Peyer's patch (tissue), 4 donors: ENCODE data around the gene C9orf152.

Experiments
- CTCF ChIP-seq, 6 experiments: fragments of 450-650 bp in 4 of 6; fragments of 200-600 bp in 2 of 6; sonication (generic) in 1 of 6; IDR thresholded peaks; one replicate each; pipeline ENCODE4 v1.5.1; 2017 to 2019; ENCODE audit warnings: antibody characterized with exemption in 6 of 6, mild to moderate bottlenecking in 3 of 6, moderate library complexity in 1 of 6
- POLR2A ChIP-seq, 2 donors: fragments of 450-650 bp; IDR thresholded peaks; one replicate each; pipeline ENCODE4 v1.5.1; 2017; ENCODE audit warnings: antibody characterized with exemption in 2 of 2, mild to moderate bottlenecking in 2 of 2, moderate library complexity in 2 of 2

- no peak for TF ChIP-seq CTCF (IDR thresholded peaks at IDR 0.05)
- no peak for TF ChIP-seq POLR2A (IDR thresholded peaks at IDR 0.05)
Measured at GRCh38 chr9:110208031-110208430, at the start of gene C9orf152.
